K562 (cell line): ENCODE data around the gene KRAS. TPM values are rescaled to one million over a fixed set of nuclear protein-coding genes. Genes with fewer than 3 reads are reported as not detected.
A peak's percentile ranks its signal among the peaks of the same experiment; 100 is the strongest.

Source experiments
- BRD9 ChIP-seq: fragments of 450-650 bp; IDR thresholded peaks from 2 replicates; pipeline ENCODE4 v1.6.1; 2018; ENCODE audit warnings: low read depth; ENCODE audit not compliant: partially characterized antibody
- CREB1 ChIP-seq, 2 experiments: sonication (generic) in 1 of 2; formaldehyde crosslinking in 1 of 2; IDR thresholded peaks; 2 replicates each; pipeline versions ENCODE4 v1.6.1 to v1.8.0; 2012 to 2022; ENCODE audit warnings: inconsistent platforms in 1 of 2, mild to moderate bottlenecking in 1 of 2, missing genetic modification reagents in 1 of 2, moderate library complexity in 1 of 2
- FOXK2 ChIP-seq, 2 experiments: fragments of 450-650 bp; IDR thresholded peaks in 1 of 2; conservative IDR thresholded peaks in 1 of 2; 2 replicates each; pipeline ENCODE4 v1.6.1; 2016; ENCODE audit warnings: low read depth in 2 of 2, mild to moderate bottlenecking in 1 of 2
- GATAD2B ChIP-seq: fragments of 450-650 bp; IDR thresholded peaks from 2 replicates; pipeline ENCODE4 v1.6.1; 2017; ENCODE audit warnings: mild to moderate bottlenecking, borderline replicate concordance
- L3MBTL2 ChIP-seq: fragments of 450-650 bp; IDR thresholded peaks from 2 replicates; pipeline ENCODE4 v1.6.1; 2016; ENCODE audit warnings: mild to moderate bottlenecking, moderate library complexity
- MAZ ChIP-seq, 2 experiments: fragments of 450-650 bp in 1 of 2; sonication (generic) in 1 of 2; formaldehyde crosslinking; IDR thresholded peaks in 1 of 2; conservative IDR thresholded peaks in 1 of 2; 2 replicates each; pipeline versions ENCODE4 v1.4.0 to v1.5.0; 2020; ENCODE audit warnings: mild to moderate bottlenecking in 1 of 2, missing genetic modification reagents in 1 of 2
- MEIS2 ChIP-seq: fragments of 450-650 bp; IDR thresholded peaks from 2 replicates; pipeline ENCODE4 v1.6.1; 2014; ENCODE audit warnings: mild to moderate bottlenecking; ENCODE audit not compliant: partially characterized antibody
- NFRKB ChIP-seq: fragments of 450-650 bp; IDR thresholded peaks from 2 replicates; pipeline ENCODE4 v1.6.1; 2016; ENCODE audit warnings: low read depth
- NR2C2 ChIP-seq, 2 experiments: fragments of 200-800 bp in 1 of 2; sonication (Bioruptor generic) in 1 of 2; sonication (generic) in 1 of 2; formaldehyde crosslinking in 1 of 2; IDR thresholded peaks; 2 replicates each; pipeline versions ENCODE4 v1.6.1 to v1.8.0; 2016 to 2022; ENCODE audit warnings: mild to moderate bottlenecking in 1 of 2, missing compliant biosample characterization in 1 of 2, missing genetic modification characterization in 1 of 2, missing genetic modification reagents in 1 of 2
- POLR2H ChIP-seq: IDR thresholded peaks from 2 replicates; pipeline ENCODE4 v1.6.1; 2016; ENCODE audit warnings: missing genetic modification characterization, low read depth, mild to moderate bottlenecking, control low read depth, missing compliant biosample characterization, moderate library complexity
- RBFOX2 ChIP-seq: fragments of 200-400 bp; formaldehyde crosslinking; IDR thresholded peaks from 2 replicates; pipeline ENCODE4 v1.6.1; 2017; ENCODE audit warnings: low read depth, mild to moderate bottlenecking, low read length, moderate library complexity
- polyA plus RNA-seq, 8 experiments: library from polyadenylated mRNA; depleted of rRNA in 4 of 8; stranded (reverse) in 5 of 8; unstranded in 3 of 8; fragments of >200 nt; fragmentation: Nextera tagmentation in 2 of 8; fragmentation: Illumina TruSeq in 1 of 8; extraction: Ambion mirVana in 2 of 8; extraction: Trizol in 1 of 8; gene quantifications; 2 replicates each; pipeline versions ENCODE4 v1.2.1 to v1.2.3, GENCODE V29; 2011 to 2014; ENCODE audit warnings: inconsistent platforms in 1 of 8, missing spikeins in 1 of 8
- total RNA-seq, 7 experiments: library from RNA; depleted of rRNA in 6 of 7; stranded (reverse); fragments of >200 nt in 6 of 7; fragmentation: Illumina TruSeq in 2 of 7; extraction: Trizol in 2 of 7; gene quantifications; 2 replicates each; pipeline versions ENCODE4 v1.2.1 to v1.2.3, GENCODE V29; 2011 to 2021; ENCODE audit warnings: low replicate concordance in 1 of 7
- TF ChIP-seq, protein P1 (sequence below), 2 experiments: fragments of 450-650 bp in 1 of 2; IDR thresholded peaks; 2 replicates each; pipeline ENCODE4 v1.6.1; 2011 to 2017; ENCODE audit warnings: low read depth in 2 of 2, antibody characterized with exemption in 1 of 2, borderline replicate concordance in 1 of 2, low read length in 1 of 2, mild to moderate bottlenecking in 1 of 2, mixed read lengths in 1 of 2; ENCODE audit not compliant: control insufficient read depth in 1 of 2
- TF ChIP-seq, protein P2 (sequence below): fragments of 250-450 bp; sonication (Bioruptor Pico); IDR thresholded peaks from 2 replicates; pipeline ENCODE4 v1.5.0; 2021; ENCODE audit warnings: mild to moderate bottlenecking, borderline replicate concordance
- TF ChIP-seq, protein P3 (sequence below): sonication (generic); formaldehyde crosslinking; IDR thresholded peaks from 2 replicates; pipeline ENCODE4 v1.8.1; 2023; ENCODE audit warnings: mild to moderate bottlenecking, missing genetic modification reagents
- TF ChIP-seq, protein P4 (sequence below): sonication (generic); formaldehyde crosslinking; IDR thresholded peaks from 2 replicates; pipeline ENCODE4 v1.8.0; 2022; ENCODE audit warnings: missing genetic modification reagents, mild to moderate bottlenecking, borderline replicate concordance

The KRAS gene
- total and polyA plus RNA-seq, 9 of the 15 experiments (the other 6 are each of a cell fraction or from before 2014, with no cell fraction given): 7.2 to 21.2 (median 12.7) TPM

DNA sequence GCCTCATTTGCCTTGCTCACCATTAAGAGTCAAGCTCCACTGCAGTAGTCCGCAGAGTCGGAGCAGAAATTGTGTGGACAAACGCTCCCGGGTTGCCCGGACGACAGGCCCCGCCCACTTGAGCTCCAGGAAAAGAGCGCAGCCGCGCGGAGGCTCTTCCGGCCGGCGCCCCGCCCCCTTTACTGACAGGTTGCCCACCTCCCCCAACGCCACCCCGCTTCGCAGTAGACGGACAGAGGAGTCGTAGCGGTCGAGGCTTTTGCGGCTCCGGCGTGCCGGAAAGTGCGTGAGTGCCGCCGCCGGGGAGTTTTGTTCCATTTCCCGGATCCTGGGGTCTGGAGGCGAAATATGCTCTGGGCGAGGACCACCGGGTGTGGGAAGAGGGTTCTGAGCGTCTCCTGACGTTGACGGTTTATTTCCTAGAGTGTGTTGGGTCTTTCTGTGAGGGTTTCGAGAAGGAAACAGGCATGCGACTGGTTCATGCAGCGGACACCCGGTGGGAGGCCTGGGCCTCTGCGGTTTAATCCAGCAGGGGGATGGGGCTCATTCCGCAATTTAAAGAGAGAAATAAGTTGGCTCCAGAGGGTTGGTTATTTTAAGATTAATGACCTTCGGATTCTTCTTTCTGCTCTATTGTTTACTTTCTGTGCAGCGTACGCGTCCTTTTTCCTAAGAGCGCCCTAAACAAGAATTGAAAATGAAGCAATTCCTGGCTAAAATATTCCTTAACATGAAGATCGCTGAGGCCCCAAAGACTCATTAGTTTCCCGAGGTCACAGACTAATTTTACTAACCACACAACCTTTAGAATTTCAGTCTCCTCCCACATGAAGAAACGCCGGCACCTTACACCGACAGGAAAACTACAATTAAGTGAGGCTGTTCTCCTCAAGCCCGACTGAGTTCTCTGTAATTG is 55.4 kb downstream of the KRAS start, which contains the start of the genes DNAI7 and ETFRF1 (continued):
- TF ChIP-seq, protein P1, sequence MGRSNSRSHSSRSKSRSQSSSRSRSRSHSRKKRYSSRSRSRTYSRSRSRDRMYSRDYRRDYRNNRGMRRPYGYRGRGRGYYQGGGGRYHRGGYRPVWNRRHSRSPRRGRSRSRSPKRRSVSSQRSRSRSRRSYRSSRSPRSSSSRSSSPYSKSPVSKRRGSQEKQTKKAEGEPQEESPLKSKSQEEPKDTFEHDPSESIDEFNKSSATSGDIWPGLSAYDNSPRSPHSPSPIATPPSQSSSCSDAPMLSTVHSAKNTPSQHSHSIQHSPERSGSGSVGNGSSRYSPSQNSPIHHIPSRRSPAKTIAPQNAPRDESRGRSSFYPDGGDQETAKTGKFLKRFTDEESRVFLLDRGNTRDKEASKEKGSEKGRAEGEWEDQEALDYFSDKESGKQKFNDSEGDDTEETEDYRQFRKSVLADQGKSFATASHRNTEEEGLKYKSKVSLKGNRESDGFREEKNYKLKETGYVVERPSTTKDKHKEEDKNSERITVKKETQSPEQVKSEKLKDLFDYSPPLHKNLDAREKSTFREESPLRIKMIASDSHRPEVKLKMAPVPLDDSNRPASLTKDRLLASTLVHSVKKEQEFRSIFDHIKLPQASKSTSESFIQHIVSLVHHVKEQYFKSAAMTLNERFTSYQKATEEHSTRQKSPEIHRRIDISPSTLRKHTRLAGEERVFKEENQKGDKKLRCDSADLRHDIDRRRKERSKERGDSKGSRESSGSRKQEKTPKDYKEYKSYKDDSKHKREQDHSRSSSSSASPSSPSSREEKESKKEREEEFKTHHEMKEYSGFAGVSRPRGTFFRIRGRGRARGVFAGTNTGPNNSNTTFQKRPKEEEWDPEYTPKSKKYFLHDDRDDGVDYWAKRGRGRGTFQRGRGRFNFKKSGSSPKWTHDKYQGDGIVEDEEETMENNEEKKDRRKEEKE (IDR thresholded peaks at IDR 0.05; ENCODE audit: borderline replicate concordance in 1 of 2, control insufficient read depth in 1 of 2, low read depth in 2 of 2, low read length in 1 of 2): no peak
- TF ChIP-seq L3MBTL2: peak; percentile 82
- peak; percentile 84 for TF ChIP-seq POLR2H
- TF ChIP-seq BRD9: peak; percentile 41
- TF ChIP-seq CREB1 (IDR thresholded peaks at IDR 0.05): peak; percentile 55; the same call in 1 of the 2 replicates
- TF ChIP-seq CREB1 (CRISPR knock-in tag; IDR thresholded peaks at IDR 0.05): 0 out of 2 replicates have a peak, but pooled peaks have one; percentile 48
- peak in 1 of 2 experiments; percentile 44; a peak in 2 of 4 replicates for TF ChIP-seq FOXK2 (conservative IDR thresholded peaks at IDR 0.05 in 1 of 2, IDR thresholded peaks at IDR 0.05 in 1 of 2; ENCODE audit: low read depth in 2 of 2)
- TF ChIP-seq, protein P2, sequence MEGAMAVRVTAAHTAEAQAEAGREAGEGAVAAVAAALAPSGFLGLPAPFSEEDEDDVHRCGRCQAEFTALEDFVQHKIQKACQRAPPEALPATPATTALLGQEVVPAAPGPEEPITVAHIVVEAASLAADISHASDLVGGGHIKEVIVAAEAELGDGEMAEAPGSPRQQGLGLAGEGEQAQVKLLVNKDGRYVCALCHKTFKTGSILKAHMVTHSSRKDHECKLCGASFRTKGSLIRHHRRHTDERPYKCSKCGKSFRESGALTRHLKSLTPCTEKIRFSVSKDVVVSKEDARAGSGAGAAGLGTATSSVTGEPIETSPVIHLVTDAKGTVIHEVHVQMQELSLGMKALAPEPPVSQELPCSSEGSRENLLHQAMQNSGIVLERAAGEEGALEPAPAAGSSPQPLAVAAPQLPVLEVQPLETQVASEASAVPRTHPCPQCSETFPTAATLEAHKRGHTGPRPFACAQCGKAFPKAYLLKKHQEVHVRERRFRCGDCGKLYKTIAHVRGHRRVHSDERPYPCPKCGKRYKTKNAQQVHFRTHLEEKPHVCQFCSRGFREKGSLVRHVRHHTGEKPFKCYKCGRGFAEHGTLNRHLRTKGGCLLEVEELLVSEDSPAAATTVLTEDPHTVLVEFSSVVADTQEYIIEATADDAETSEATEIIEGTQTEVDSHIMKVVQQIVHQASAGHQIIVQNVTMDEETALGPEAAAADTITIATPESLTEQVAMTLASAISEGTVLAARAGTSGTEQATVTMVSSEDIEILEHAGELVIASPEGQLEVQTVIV: peak; percentile 95
- no peak for TF ChIP-seq NR2C2 (CRISPR knock-in tag; IDR thresholded peaks at IDR 0.05)
- TF ChIP-seq NR2C2 (tag; IDR thresholded peaks at IDR 0.05): peak; percentile 49; the same call in 1 of the 2 replicates
- peak; percentile 48 to 52; a peak in 2 of 4 replicates for TF ChIP-seq MAZ (CRISPR knock-in tag; conservative IDR thresholded peaks at IDR 0.05 in 1 of 2, IDR thresholded peaks at IDR 0.05 in 1 of 2)
- TF ChIP-seq NFRKB: peak; percentile 76; the same call in 1 of the 2 replicates
- peak; percentile 93 for TF ChIP-seq RBFOX2
- peak; percentile 77 for TF ChIP-seq MEIS2
- TF ChIP-seq, protein P3, sequence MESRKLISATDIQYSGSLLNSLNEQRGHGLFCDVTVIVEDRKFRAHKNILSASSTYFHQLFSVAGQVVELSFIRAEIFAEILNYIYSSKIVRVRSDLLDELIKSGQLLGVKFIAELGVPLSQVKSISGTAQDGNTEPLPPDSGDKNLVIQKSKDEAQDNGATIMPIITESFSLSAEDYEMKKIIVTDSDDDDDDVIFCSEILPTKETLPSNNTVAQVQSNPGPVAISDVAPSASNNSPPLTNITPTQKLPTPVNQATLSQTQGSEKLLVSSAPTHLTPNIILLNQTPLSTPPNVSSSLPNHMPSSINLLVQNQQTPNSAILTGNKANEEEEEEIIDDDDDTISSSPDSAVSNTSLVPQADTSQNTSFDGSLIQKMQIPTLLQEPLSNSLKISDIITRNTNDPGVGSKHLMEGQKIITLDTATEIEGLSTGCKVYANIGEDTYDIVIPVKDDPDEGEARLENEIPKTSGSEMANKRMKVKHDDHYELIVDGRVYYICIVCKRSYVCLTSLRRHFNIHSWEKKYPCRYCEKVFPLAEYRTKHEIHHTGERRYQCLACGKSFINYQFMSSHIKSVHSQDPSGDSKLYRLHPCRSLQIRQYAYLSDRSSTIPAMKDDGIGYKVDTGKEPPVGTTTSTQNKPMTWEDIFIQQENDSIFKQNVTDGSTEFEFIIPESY: no peak; the same call in 1 of the 2 replicates
- TF ChIP-seq, protein P4, sequence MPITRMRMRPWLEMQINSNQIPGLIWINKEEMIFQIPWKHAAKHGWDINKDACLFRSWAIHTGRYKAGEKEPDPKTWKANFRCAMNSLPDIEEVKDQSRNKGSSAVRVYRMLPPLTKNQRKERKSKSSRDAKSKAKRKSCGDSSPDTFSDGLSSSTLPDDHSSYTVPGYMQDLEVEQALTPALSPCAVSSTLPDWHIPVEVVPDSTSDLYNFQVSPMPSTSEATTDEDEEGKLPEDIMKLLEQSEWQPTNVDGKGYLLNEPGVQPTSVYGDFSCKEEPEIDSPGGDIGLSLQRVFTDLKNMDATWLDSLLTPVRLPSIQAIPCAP (CRISPR knock-in tag): no peak
- TF ChIP-seq GATAD2B: no peak
